Type B pancreatic cell (in vitro differentiated cells): Measurements from ENCODE around the gene ERC1. TPM values are rescaled to one million over a fixed set of nuclear protein-coding genes. Genes with fewer than 3 reads are reported as not detected.

Source experiments
- DNase-seq: peaks from one replicate; pipeline ENCODE4 v3.0.0; 2021; ENCODE audit warnings: mixed read lengths; ENCODE audit not compliant: unreplicated experiment; ENCODE audit errors: extremely low spot score
- H3K27ac Mint-ChIP-seq: 2 replicates; pipeline ENCODE4 v1.8.0; 2021; ENCODE audit warnings: mild to moderate bottlenecking, mixed read lengths
- H3K27me3 Mint-ChIP-seq: 2 replicates; pipeline ENCODE4 v1.8.0; 2021; ENCODE audit warnings: mixed read lengths
- H3K36me3 Mint-ChIP-seq: 2 replicates; pipeline ENCODE4 v1.8.0; 2021; ENCODE audit warnings: mixed read lengths
- H3K4me1 Mint-ChIP-seq: one replicate; pipeline ENCODE4 v1.8.0; 2021; ENCODE audit warnings: mixed read lengths; ENCODE audit not compliant: unreplicated experiment
- H3K4me3 Mint-ChIP-seq: 2 replicates; pipeline ENCODE4 v1.8.0; 2021; ENCODE audit warnings: mild to moderate bottlenecking, mixed read lengths
- H3K9me3 Mint-ChIP-seq: 2 replicates; pipeline ENCODE4 v1.8.0; 2021; ENCODE audit warnings: mixed read lengths
- CTCF ChIP-seq: fragments of 200-600 bp; sonication (generic); conservative IDR thresholded peaks from 2 replicates; pipeline ENCODE4 v1.5.0; 2021; ENCODE audit warnings: antibody characterized with exemption, mild to moderate bottlenecking
- total RNA-seq: library from RNA; stranded (reverse); gene quantifications from 2 replicates; pipeline ENCODE4 v1.2.1, GENCODE V29; 2021; ENCODE audit warnings: low replicate concordance

ERC1 gene
- total RNA-seq, 1 donor from 2014 or later, result 62.8 TPM

DNA sequence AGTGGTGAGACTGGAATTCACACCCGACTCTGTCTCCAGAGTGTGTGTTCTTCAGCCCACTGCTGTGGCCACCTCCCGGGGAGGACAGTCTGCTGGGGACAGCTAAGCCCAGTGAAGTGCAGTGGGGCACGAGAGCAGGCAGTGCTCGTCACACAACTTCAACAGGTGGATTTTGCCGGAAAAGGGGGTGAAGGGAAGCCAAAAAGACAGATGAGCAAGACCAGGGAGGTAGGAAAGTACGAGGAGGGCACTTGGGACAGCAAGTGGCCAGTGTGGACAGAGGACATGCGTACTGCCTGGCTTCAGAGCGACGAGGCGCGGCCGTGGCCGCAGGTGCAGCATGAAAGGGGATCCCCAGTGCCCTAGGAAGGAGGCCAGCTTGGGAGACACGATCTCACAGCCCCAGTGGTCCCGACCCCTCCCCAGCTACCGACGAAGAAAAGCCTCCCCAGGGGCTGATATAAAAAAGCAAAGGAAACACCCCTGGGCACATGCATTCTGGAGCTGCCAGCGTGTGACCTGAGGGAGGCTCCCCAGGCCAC lies 507.2 kb downstream of the ERC1 start:
- H3K4me1 Mint-ChIP-seq, result no peaks in the 10 kb centered on the region
- H3K9me3 Mint-ChIP-seq, result no peaks in the 10 kb centered on the region
- H3K27me3 Mint-ChIP-seq, result peaks cover 4% of the 10 kb centered on the region
- no peak overlapping the region for H3K27ac Mint-ChIP-seq
- H3K36me3 Mint-ChIP-seq, result peaks cover 12% of the 10 kb centered on the region
- DNase-seq, result no peak
- no peak overlapping the region for H3K4me3 Mint-ChIP-seq
- no peak for TF ChIP-seq CTCF

DNA sequence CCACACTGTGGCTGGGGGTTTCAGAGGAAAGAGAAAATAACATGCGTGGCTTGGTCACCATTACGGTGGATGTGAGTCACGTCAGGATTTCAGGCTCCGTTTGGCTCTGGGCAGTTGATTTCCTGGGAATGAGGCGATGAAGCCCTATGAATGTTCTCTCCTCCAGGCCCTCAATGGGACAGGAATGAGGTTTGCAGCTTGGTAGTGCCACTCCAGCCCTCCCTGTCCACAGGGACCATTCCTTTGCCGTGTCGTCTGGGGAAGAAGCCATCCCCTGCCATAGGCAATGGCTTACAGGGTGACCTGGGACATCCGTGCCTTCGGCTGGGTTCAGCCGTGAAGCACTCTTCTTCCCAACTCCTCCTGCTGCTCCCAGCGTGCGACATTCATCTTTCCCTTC lies 508.3 kb downstream of the ERC1 start:
- Mint-ChIP-seq H3K4me3 (no peak overlapping the region), H3K36me3 (peaks cover 6% of the 10 kb centered on the region), H3K27ac (no peak overlapping the region), H3K9me3 (no peaks in the 10 kb centered on the region), H3K27me3 (peaks cover 7% of the 10 kb centered on the region), H3K4me1 (no peaks in the 10 kb centered on the region)
- no peak for DNase-seq
- no peak for TF ChIP-seq CTCF

DNA sequence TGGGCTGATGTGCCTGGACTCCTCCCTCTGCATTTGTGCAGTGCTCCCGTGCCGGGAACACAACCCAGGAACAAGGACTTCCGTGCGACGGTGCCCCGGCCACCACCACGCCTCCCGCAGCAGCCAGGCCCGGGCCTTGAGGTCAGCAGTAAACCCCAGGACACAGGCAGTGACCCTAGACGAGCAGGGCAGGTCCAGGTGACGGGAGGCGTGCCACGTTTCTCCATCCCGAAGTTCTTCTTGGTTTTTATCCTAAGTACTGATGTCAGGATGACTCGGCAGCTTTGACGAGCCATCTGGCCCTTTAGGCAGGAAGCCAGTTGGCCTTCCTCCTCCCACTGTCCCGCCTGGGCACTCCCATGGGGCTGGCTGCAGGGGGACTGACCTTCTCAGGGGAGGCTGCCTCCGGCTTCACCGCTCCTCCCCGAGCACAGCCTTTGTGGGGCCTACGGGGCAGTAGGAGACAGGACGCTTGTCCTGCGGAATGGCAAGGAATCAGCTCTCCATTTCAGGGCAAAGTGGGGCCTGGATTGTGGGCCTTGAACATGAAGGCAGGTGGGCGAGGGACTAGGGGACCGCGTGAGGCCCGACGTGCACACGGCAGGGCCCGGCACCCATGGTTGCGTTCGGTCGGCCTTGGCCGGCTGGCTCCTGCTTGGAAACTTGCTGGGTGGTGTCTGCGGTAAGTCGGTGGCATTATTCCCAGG lies 509.2 kb downstream of the ERC1 start:
- Mint-ChIP-seq H3K27ac (no peak overlapping the region), H3K36me3 (peaks cover 3% of the 10 kb centered on the region), H3K9me3 (no peaks in the 10 kb centered on the region), H3K4me3 (no peak overlapping the region), H3K4me1 (no peaks in the 10 kb centered on the region), H3K27me3 (peaks cover 7% of the 10 kb centered on the region)
- no peak for DNase-seq
- TF ChIP-seq CTCF, result no peak

- Mint-ChIP-seq H3K9me3 (no peaks in the 10 kb centered on the region), H3K4me1 (no peaks in the 10 kb centered on the region), H3K36me3 (peaks cover 3% of the 10 kb centered on the region), H3K4me3 (no peak overlapping the region), H3K27ac (no peak overlapping the region), H3K27me3 (peaks cover 7% of the 10 kb centered on the region)
- TF ChIP-seq CTCF, result no peak
- DNase-seq, result no peak
These were observed 510.0 kb downstream of the ERC1 start for GRCh38 chr12:1501001-1501400.

GRCh38 chr12:1501695-1502378 lies 510.8 kb downstream of the ERC1 start:
- Mint-ChIP-seq H3K27ac (no peak overlapping the region), H3K36me3 (peaks cover 8% of the 10 kb centered on the region), H3K9me3 (no peaks in the 10 kb centered on the region), H3K27me3 (peaks cover 7% of the 10 kb centered on the region), H3K4me1 (no peaks in the 10 kb centered on the region), H3K4me3 (no peak overlapping the region)
- no peak for TF ChIP-seq CTCF
- DNase-seq, result no peak
